WI38 (cell line): ENCODE data around the gene SAMD4A.

ENCODE experiments used
- H3K4me3 ChIP-seq: 2 replicates; pipeline ENCODE4 v1.5.1; 2011; ENCODE audit warnings: low read depth, mild to moderate bottlenecking, control low read depth, low read length
- CTCF ChIP-seq: IDR thresholded peaks from 2 replicates; pipeline ENCODE4 v1.5.1; 2012; ENCODE audit warnings: low read depth, mild to moderate bottlenecking, control low read depth, low read length

SAMD4A gene

GRCh38 chr14:54776361-54777001 is 209.6 kb downstream of the SAMD4A start:
- no peak overlapping the region for H3K4me3 ChIP-seq
- TF ChIP-seq CTCF: no peak

- H3K4me3 ChIP-seq: no peak overlapping the region
- TF ChIP-seq CTCF: no peak
Measured at GRCh38 chr14:54777395-54777794, 210.5 kb downstream of the SAMD4A start.

- no peak overlapping the region for H3K4me3 ChIP-seq
- TF ChIP-seq CTCF: no peak
Measured at GRCh38 chr14:54778618-54779345, 211.9 kb downstream of the SAMD4A start.

GRCh38 chr14:54781080-54781479 is 214.2 kb downstream of the SAMD4A start:
- no peak overlapping the region for H3K4me3 ChIP-seq
- no peak for TF ChIP-seq CTCF

GRCh38 chr14:54781961-54782750 is 215.2 kb downstream of the SAMD4A start:
- H3K4me3 ChIP-seq: no peak overlapping the region
- TF ChIP-seq CTCF: no peak

GRCh38 chr14:54782751-54783659 is 216.1 kb downstream of the SAMD4A start:
- peak; percentile 8; the same call in 1 of the 2 replicates for TF ChIP-seq CTCF
- H3K4me3 ChIP-seq: no peak overlapping the region
